ENCODE results near the gene STX16.

Gene STX16

DNA sequence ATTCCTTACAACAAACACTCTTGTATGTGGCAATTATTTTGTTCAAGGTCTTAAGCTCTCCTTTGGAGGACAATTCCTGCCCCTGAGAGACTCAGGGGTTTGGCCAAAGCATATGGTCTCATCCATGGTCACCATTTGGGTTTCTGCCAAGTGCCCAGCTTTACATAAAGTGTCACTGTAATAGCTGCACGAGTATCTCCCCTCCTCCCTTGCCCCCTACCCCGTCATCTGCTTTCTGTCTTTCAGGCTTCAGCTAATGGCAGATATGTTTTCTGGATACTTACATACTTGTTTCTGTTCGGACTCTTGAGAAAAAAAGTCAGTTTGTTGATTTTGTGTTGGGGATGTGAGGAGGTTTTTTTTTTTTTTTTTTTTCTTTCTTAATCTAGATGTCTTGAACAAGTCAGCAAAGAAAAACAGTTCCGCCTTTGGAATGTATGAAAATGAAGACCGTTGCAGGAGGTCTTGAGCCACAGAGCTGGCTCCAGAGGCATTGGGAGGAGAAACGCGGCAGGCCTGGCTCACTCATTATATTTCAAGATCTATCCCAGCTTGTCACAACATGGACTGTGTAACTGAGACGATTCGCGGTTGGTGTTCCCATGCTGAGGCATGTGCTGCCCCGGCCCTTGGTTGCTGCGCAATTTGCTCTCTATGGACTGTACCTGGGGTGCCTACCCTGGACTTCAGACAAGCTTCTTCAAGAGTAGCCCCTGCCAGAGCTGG, 32.6 kb upstream of the STX16 start:
- no peak for DNase-seq (ENCODE audit: extremely low read depth in 1 of 2, low read depth in 1 of 2)

DNA sequence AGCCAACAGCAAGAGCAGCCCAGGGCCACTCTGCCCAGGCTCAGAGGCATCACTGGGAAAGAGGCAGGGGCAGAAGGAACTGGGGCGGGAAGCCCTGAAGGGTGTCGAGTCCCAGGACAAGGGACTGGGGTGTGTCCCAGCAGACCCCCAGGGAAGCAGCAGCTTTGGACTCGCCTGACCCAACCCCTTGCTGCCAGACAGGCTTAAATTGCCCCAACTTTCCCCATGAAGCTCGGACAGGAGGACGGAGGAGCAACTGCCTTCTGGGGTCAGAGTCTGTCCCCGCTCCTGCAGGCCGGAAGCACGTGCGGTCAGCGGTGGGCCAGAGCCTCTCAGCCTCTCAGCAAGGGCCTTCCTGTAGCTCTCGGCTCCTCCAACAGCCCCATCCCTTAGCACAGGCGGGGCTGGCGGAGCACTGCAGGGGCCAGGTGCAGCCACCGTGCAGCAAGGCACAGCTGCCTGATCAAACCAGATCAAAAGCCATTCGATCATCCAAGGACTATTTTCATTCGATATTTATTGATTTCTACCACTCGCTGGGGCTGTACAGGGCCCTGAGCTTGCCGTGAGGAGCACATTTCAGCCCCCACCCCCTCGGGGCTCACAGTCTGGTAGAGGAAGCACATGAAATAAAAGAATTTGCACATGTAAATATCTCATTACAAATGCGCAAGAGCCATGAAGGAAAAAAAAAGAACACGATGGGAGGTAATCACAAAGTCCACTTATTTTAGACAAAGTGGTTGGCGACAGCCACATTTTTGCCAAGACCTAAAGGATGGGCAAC, 31.8 kb upstream of the STX16 start:
- no peak for DNase-seq (ENCODE audit: extremely low read depth in 1 of 2, low read depth in 1 of 2)

DNA sequence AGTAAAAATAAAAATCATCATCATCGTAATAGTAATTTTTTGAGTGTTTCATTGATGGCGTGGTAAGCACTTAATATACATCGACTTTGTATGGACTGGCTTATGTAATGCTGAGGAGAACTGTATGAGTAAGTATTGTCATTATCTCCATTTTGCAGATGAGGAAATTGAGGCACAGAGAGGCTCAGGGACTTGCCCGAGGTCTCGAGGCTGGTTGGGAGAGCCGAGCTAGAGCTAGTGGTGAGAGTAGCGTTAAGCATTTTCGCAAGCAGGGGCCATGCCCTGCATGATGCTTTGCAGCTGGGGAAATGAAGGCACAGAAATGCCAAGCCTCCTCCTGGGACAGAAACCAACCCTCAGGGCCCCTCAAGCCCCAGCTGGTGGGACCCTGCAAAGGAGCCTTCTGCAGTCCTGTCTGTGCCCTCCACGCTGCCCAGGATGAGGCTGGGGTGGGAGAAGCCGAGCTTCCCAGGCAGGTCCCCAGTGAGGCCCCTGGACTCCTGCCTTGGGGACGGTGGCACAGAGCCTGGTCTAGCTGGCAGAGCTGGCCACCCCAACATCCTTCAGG, 31.1 kb upstream of the STX16 start:
- DNase-seq (ENCODE audit: extremely low read depth in 1 of 2, low read depth in 1 of 2): no peak

DNA sequence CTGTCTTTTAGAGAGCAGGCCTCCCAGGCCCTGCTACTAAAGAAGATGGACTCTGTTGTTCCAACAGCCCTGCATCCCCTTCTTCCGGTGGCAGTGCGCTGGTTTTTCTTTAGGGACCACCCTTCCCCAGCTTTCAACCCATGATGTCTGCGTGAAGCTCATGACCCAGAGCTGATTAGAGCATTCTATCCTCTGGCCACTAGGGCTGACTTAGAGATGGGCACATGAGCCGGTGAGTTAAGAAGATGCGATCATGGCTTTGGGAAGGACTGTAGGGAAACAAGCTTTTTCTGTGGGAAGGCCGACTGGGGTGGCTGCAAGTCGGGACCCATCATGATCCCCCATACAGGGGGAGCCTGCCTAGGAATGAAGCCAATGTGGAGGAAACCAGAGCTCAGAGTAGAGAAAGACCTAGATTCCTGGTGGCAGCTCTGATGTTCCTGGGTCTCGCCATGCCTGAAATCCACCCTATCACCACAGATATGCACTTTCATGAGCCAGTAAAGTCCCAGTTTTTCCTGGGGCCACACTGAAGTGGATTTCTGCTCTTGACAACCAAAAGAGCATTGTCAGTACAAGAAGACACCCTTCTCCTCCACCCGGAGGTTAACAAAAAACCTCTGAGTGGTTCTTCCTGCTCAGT, 29.1 kb upstream of the STX16 start:
- no peak for DNase-seq (ENCODE audit: extremely low read depth in 1 of 2, low read depth in 1 of 2)

DNA sequence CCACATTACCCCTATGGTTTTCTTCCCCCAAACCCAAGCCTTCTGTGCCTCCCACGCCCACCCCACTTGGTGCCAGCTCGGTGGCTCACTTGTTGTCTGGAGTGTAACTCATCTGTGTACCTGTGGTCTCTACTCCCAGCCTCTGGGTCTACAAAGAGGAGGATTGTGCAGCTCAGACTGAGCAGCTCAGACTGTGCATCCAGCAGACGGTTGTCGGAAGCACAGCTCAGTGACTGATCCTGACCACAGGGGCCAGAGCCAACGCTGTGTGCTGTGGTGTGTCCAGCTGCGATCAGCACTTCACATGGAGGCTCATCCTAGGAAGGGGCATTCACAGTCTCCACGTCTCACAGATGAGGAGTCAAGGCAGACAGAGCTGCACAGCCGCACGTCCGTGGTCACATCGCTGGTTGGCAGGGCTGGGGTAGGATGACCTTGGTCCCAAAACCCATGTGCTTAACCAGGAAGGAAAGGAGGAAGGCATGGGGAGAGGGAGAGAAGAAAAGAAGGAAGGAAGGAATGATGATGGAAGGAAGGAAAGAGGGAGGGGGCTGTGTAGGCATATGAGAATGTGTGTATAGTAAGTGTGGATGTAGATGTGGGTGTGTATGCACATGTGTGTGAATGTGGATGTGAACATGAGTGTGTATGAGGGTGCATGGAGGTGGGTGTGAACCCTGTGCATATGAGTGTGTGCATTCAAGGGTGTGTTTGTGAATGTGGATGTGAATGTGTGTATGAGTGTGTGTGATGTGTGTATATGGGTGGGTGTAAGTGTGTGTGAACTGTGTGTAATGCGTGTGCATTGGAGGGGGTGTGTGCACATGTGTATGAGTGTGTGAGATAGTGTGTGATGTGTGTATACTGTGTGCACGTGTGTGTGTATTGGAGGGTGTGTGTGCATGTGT, 28.2 kb upstream of the STX16 start:
- no peak for DNase-seq (ENCODE audit: extremely low read depth in 1 of 2, low read depth in 1 of 2)

DNA sequence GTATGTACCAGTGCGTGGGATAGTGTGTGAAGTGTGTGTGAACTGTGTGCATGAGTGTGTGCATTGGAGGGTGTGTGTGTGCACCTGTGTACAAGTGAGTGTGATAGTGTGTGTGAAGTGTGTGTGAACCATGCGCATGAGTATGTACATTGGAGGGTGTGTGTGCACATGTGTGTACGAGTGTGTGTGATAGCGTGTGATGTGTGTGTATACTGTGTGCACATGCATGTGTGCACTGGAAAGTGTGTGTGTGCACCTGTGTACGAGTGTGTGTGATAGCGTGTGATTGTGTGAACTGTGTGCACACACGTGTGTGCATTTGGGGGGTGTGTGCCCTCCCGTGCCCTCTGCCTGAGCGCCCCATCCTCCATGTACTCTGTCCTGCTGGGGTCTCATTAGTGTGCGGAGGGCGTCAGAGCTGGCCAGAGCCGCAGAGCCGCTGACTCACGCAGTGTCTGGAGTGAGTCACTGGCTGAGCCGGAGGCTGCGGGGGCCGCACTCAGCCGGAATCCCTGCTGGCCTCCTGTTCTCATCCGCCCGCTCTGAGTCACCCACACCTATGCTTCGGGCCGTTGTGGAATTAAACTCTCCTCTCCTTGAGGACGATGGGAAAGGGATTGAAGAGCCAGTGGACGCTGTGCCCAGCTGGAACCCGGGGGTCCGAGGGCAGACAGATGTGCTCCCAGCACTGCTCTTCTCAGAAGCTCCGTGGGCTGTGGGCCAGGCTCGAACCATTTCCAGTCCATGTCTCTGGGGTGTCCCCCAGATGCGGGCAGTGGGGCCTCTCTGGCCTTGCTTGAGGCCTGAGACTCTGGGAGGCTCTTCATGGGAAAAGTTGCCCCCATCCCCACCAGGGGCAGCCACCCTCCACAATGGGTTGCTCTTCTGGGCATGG, 27.3 kb upstream of the STX16 start:
- no peak for DNase-seq (ENCODE audit: extremely low read depth in 1 of 2, low read depth in 1 of 2)

DNA sequence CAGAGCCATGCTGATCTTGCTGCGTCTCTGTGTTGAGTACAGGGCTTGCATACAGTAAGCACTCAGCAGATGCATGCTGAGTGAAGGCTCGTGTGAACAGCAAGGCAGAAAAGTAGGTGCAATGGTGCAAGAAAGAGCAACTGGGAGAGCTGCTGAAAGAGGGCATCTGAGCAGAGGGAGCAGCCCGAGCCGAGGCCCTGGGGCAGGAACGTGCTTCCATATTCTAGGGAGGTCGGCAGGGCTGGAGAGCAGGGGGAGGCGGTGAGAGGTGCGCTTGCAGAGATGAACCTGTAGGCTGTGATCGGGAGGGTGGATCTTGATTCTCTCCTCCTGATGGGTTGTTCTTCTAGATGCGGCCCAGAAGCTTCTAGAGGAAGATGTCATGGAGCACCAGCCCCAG, 26.4 kb upstream of the STX16 start:
- DNase-seq (ENCODE audit: extremely low read depth in 1 of 2, low read depth in 1 of 2): no peak

DNA sequence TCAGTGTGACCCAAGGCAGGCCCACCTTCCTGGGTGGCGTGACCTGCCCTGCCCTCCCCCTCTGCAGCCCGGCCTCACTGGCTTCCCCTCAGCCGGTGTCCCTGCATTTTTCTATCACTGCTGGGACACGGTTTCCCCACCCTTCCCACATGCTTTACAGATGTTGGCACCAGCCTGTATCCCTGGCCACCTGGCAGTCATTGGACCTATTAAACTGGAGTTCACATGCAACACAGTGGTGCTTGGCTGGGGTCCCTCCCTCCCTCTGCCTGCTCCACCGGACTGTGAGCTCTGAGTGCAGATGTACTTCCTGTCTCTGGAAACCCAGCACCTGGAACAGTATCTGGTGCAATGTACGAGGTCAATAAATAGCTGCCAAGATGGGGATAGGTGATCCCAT, 25.5 kb upstream of the STX16 start:
- no peak for DNase-seq (ENCODE audit: extremely low read depth in 1 of 2, low read depth in 1 of 2)

DNA sequence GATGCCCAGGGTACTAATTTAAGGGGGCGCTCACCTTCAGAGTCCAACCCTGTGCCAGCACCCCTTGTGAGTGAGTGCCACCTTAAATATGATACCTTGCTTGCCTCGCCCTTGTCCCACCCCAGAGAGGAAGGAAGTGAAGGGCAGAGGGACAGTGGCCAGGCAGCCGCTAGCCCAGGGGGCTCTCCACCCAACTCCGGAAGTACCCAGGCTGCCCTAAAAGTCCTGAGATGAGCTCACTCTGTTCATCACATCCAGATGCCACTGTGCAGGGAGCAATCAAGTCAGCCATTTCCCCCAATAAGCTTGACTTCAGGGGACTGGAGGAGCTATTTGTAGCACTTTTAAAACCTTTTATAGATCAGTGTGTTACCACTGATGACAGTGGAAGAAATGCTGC, 25.0 kb upstream of the STX16 start:
- DNase-seq (ENCODE audit: extremely low read depth in 1 of 2, low read depth in 1 of 2): no peak

DNA sequence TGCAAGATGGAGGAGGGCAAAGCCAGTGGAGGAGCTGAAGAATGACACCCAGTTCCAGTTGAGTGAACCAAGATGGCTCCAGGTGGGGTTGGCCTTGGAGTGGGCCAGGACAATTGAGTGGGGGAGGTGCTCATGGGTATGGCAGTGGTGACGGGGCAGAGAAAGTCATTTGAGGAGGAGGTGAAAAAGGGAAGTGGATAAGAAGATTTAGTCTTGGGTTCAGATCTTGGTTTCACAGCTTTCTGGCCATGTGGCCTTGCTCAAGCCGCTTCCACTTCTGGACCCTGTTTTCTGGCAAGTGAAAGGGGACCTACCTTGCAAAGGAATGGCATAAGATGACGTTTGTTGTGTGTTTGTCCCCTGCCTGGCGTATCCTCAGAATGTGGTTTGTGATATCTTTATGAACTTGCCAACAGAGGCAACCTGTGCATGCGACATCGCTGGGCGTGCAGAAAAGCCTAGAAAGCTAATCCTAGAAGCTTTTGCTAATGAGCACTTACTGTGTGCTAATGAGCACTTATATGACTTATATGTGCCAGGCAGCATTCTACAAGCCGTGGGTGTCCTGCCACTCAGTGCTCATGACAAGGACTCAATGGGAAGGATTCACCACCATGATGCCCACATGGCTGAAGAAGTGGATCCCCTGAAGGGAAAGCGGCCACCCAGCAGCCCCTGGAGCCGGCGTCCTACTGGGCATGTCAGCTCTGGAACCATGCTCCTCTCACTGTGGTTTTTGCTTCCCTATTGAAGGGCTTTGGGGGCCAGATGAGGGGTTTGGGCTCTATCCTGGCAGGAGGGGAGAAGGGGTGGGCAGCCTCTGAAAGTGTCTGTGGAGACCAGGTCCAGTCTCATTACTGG, 23.6 kb upstream of the STX16 start:
- DNase-seq (ENCODE audit: extremely low read depth in 1 of 2, low read depth in 1 of 2): no peak

DNA sequence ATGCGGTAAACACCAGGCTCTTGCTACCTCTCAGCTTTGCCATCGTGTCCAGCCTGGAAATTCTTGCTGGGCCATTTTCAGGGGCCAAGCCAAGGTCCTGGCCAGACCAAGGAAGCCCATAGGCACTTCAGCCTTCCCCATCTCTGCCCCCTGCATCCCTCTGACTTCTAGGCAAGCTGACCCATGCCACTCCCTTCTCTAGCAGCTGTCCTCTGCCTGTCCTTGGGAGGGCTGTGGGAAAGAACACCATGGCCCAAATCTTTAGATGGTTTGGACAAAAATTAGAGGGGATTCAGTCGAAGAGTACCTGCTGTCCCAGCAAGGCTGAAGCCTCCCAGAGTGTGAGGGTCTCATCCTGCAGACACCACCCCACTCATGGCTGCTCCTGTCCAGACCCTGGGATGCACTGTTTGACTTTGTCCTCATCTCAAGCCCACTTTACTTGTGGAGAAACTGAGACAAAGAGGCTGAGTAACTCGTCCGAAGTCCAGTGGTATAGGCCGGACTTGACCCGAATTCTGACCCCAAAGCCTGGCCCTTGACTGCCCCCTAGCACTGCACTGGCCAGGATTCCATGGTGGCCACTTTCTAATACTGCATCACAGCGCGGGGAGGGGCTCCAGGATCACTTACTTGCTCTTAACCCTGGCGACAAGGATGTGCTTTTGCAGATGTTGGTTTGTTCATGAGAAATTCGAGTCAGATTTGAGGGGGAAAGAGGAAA, 22.4 kb upstream of the STX16 start:
- DNase-seq (ENCODE audit: extremely low read depth in 1 of 2, low read depth in 1 of 2): no peak

DNA sequence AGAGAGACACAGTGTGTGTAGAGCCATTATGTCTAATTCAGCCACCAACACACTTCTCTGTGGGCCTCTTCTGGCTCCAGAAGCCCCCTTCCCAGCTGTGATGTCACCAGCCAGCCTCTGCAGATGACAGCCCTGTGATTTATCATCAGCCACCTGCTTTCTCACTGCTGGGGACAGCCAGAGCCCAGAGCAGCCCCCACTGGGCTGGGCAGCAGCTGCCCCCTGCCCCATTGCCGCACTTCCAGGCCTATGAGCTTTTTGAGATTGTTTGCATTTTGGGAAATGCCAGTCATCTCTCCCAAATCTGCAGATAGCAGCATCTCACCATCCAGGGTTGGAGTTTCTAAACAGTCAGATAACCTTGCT, 21.9 kb upstream of the STX16 start:
- DNase-seq (ENCODE audit: extremely low read depth in 1 of 2, low read depth in 1 of 2): no peak

DNA sequence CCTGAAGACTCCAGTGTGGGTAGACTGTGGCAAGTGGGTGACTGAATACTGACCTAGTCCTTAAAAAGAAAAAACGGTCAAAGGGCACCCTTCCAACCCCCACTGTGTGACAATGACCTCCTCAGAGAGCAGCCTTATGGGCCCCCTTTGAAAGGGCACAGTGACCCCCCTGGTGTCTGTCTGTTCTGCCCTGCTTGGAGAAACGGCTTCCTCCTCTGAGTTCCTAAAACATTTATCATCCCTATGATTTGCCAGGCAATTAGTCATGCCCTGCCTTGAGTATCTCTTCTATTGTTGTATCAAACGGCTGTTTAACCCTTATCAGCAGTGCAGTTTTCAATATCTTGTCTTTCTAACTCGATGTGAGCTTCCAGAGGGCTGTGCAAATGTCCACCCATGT, 21.0 kb upstream of the STX16 start:
- DNase-seq (ENCODE audit: extremely low read depth in 1 of 2, low read depth in 1 of 2): no peak

DNA sequence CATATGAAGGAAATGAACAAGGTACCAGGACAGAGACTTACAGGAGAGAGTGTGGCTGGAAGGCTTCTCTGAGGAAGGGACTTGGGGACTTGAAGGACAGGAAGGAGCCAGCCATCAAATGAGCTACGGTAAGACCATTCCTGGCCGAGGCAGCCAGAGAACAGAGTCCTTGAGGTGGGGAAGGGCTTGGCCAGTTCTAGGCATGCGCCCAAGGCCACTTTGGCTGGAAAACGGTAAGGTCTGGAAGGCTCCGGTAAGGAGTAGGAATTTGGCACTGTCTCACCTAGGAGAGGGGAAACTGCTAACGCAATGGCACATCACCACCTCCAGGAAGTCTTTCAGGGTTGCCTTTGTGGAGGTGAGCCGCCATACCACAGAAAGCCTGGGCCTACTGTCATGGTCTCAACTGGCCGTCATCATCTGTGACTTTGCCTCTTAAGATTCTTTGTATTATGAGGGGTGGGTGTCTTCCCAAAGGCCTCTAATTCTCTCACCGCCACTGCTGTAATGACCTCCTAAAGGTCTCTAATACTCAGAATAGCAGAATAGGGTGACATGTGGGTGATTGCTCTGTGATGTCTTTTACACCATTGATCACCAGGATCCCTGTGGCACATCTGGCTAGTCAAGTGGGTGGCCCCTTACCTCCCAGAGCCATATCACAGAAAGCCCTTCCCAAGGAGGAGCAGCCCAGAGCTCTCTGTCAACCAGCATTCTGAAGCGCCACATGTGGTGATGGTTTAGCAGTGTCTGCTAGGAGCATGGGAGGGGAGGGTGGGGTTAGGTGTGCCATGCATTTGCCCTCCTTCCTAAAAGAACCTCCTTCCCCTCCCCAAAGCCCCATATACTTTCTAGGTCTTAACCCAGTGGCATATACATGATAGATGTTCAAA, 17.7 kb upstream of the STX16 start:
- no peak for DNase-seq (ENCODE audit: extremely low read depth in 1 of 2, low read depth in 1 of 2)

DNA sequence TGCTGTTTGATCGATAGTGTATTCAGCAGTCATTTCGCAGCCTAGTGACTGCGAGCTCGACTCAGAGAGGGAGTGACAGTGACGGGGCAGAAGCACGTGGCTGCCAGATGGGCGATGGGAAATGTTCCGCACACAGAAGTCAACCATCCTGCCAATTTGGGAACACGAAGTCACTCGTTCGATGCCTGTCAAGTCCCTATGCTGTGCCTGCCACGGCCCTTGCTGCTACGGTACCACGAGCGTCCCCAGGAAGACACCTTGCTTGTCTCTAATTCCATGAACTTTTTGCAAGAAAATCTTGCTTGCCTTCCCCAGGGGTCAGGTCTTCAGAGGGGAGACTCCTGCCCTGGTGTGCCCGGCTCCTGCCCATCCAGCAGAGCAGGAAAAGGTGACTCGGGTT, 17.0 kb upstream of the STX16 start:
- no peak for DNase-seq (ENCODE audit: extremely low read depth in 1 of 2, low read depth in 1 of 2)

DNA sequence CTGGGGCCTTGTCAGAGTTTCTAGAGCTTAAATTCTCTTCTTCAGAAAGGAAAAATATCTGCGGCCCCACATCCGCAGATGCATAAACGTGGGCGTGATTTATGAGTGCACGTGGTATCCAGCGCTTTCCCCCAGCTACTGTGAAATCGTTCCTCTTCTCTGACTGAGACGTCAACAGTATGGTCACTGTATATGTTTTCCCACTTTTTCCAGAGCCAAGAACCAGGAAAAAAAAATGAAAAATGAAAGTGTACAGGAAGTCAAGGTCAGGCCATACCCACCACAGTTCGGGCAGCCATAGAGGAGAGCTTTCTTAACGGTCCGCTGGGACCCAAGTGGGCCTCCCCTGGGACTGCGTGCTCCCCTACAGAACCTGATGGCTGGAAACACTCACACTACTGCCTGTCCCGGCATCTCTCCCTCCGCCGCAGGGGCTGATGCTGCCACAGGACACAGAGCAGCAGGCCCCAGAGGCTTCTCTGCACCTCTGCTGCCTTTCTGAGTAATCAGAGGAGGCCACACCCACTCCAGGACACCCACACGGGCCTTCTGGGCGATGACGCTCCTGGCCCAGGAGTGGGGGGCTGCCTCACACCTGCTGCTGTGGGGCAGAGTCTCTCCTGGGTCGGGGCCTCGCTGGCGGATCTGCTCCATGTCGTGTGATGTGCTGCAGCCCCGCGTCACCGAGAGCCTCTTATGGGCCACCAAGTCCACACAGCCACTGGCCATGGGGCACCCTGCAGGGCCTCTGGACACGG, 16.4 kb upstream of the STX16 start:
- DNase-seq (ENCODE audit: extremely low read depth in 1 of 2, low read depth in 1 of 2): no peak

DNA sequence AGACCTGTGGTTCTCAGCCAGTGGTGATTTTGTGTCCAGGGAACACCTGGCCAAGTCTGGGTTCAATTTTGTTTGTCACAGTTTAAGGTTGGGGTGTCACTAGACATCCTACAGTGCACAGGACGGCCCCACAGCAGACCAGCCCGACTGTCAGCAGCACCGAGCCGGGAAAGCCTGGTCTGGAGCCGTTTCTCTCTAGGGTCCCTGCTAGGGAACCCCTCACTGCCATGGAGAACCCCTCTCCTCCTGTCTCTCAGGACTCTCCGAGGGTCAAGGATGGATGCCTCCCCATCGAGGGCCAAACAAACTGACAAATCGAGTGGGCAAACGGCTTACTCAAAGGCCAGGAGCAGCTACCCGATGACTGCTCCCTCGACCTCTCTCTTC, 15.8 kb upstream of the STX16 start:
- DNase-seq (ENCODE audit: extremely low read depth in 1 of 2, low read depth in 1 of 2): no peak
